Keratinocyte (primary cell): Measurements from ENCODE around the gene CACNA2D1. TPM values are rescaled to one million over a fixed set of nuclear protein-coding genes. Genes with fewer than 3 reads are reported as not detected.

ENCODE experiments used
- DNase-seq: peaks from one replicate; pipeline ENCODE4 v3.0.0-alpha.2; 2011; ENCODE audit warnings: low read depth, missing footprints, low spot score
- FAIRE-seq: peaks from 2 replicates; lab custom pipeline; 2011; peaks lifted over from hg19 to GRCh38; lab: Jason Lieb, UNC
- H2AFZ ChIP-seq: 2 replicates; pipeline ENCODE4 v1.6.0; 2012; ENCODE audit warnings: low read length, control low read depth, inconsistent platforms; ENCODE audit not compliant: control insufficient read depth
- H3K27ac ChIP-seq: 2 replicates; pipeline ENCODE4 v1.5.1; 2011; ENCODE audit warnings: low read length; ENCODE audit not compliant: control insufficient read depth, insufficient read depth
- H3K27me3 ChIP-seq: 3 replicates; pipeline ENCODE4 v1.6.0; 2011; ENCODE audit warnings: low read length; ENCODE audit not compliant: control insufficient read depth, insufficient read depth; ENCODE audit errors: extremely low read depth
- H3K36me3 ChIP-seq, 2 experiments: 2 replicates in 1 of 2; 3 replicates in 1 of 2; pipeline ENCODE4 v1.5.1; 2011; ENCODE audit warnings: low read length in 2 of 2, mild to moderate bottlenecking in 1 of 2; ENCODE audit not compliant: control insufficient read depth in 2 of 2, insufficient read depth in 2 of 2; ENCODE audit errors: extremely low read depth in 1 of 2
- H3K4me1 ChIP-seq: 3 replicates; pipeline ENCODE4 v1.5.1; 2011; ENCODE audit warnings: low read length; ENCODE audit not compliant: control insufficient read depth, insufficient read depth; ENCODE audit errors: extremely low read depth
- H3K4me2 ChIP-seq: 3 replicates; pipeline ENCODE4 v1.6.0; 2011; ENCODE audit warnings: low read depth, low read length; ENCODE audit not compliant: control insufficient read depth, insufficient read depth; ENCODE audit errors: extremely low read depth
- H3K4me3 ChIP-seq, 3 experiments: fragments of 200-600 bp in 1 of 3; sonication (generic) in 1 of 3; 2 replicates in 2 of 3; 3 replicates in 1 of 3; pipeline ENCODE4 v1.5.1; 2011 to 2016; ENCODE audit warnings: low read length in 3 of 3, mild to moderate bottlenecking in 3 of 3, control low read depth in 2 of 3, inconsistent platforms in 1 of 3, low read depth in 1 of 3, mixed read lengths in 1 of 3, mixed run types in 1 of 3, moderate library complexity in 1 of 3; ENCODE audit not compliant: control insufficient read depth in 2 of 3, insufficient read depth in 2 of 3; ENCODE audit errors: extremely low read depth in 1 of 3
- H3K79me2 ChIP-seq: 2 replicates; pipeline ENCODE4 v1.6.0; 2012; ENCODE audit warnings: low read length; ENCODE audit not compliant: control insufficient read depth, insufficient read depth
- H3K9ac ChIP-seq: 3 replicates; pipeline ENCODE4 v1.6.0; 2011; ENCODE audit warnings: low read length; ENCODE audit not compliant: control insufficient read depth, insufficient read depth; ENCODE audit errors: extremely low read depth
- H3K9me1 ChIP-seq: 3 replicates; pipeline ENCODE4 v1.6.0; 2011; ENCODE audit warnings: low read length; ENCODE audit not compliant: control insufficient read depth, insufficient read depth; ENCODE audit errors: extremely low read depth
- H3K9me3 ChIP-seq: 2 replicates; pipeline ENCODE4 v1.5.1; 2012; ENCODE audit warnings: low read depth, low read length; ENCODE audit not compliant: control insufficient read depth
- H4K20me1 ChIP-seq: 3 replicates; pipeline ENCODE4 v1.6.0; 2011; ENCODE audit warnings: low read length; ENCODE audit not compliant: control insufficient read depth, insufficient read depth; ENCODE audit errors: extremely low read depth
- EZH2 ChIP-seq: IDR thresholded peaks from one replicate; pipeline ENCODE4 v1.6.1; 2012; ENCODE audit warnings: inconsistent platforms, mild to moderate bottlenecking, low read length, moderate library complexity
- dilution Hi-C: fragments of 300-500 bp; cut with MboI; formaldehyde crosslinking; loops from one replicate; pipeline ENCODE4 v1.7.0; 2020; ENCODE audit warnings: low sequenced_read_pairs; ENCODE audit not compliant: extremely low pct_ligation_motif_present
- polyA plus RNA-seq, 5 experiments: library from polyadenylated mRNA; depleted of rRNA in 3 of 5; stranded (reverse) in 3 of 5; stranded (forward) in 1 of 5; unstranded in 1 of 5; fragments of >200 nt; gene quantifications; 1 replicate in 1 of 5; 2 replicates in 3 of 5; 3 replicates in 1 of 5; pipeline versions ENCODE4 v1.2.1 to v1.2.3, GENCODE V29; 2011 to 2012; ENCODE audit warnings: missing spikeins in 2 of 5, low read depth in 1 of 5, low replicate concordance in 1 of 5
- TF ChIP-seq, protein P1 (sequence below), 3 experiments: IDR thresholded peaks in 1 of 3; conservative IDR thresholded peaks in 1 of 3; optimal IDR thresholded peaks in 1 of 3; 2 replicates in 2 of 3; 3 replicates in 1 of 3; pipeline versions ENCODE3 to v1.5.1; 2011; ENCODE audit warnings: low read length in 3 of 3, mild to moderate bottlenecking in 3 of 3, moderate library complexity in 2 of 3, control low read depth in 1 of 3, inconsistent platforms in 1 of 3; ENCODE audit not compliant: insufficient read depth in 2 of 3; ENCODE audit errors: extremely low read depth in 1 of 3

Gene CACNA2D1
- polyA plus RNA-seq, 1 donor (not counting 4 experiments of a cell fraction or from before 2014, with no cell fraction given), result 1.8 TPM

- H3K9ac ChIP-seq, result no peak overlapping the region
- H3K4me2 ChIP-seq, result no peak overlapping the region
- dilution Hi-C loops, result no loop called here
- no peaks in the 10 kb centered on the region for H3K4me1 ChIP-seq
- DNase-seq (no peak), FAIRE-seq (no peak)
- TF ChIP-seq, protein P1, sequence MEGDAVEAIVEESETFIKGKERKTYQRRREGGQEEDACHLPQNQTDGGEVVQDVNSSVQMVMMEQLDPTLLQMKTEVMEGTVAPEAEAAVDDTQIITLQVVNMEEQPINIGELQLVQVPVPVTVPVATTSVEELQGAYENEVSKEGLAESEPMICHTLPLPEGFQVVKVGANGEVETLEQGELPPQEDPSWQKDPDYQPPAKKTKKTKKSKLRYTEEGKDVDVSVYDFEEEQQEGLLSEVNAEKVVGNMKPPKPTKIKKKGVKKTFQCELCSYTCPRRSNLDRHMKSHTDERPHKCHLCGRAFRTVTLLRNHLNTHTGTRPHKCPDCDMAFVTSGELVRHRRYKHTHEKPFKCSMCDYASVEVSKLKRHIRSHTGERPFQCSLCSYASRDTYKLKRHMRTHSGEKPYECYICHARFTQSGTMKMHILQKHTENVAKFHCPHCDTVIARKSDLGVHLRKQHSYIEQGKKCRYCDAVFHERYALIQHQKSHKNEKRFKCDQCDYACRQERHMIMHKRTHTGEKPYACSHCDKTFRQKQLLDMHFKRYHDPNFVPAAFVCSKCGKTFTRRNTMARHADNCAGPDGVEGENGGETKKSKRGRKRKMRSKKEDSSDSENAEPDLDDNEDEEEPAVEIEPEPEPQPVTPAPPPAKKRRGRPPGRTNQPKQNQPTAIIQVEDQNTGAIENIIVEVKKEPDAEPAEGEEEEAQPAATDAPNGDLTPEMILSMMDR (optimal IDR thresholded peaks at IDR 0.05 in 1 of 3, IDR thresholded peaks at IDR 0.05 in 1 of 3, conservative IDR thresholded peaks at IDR 0.05 in 1 of 3; ENCODE audit: extremely low read depth in 1 of 3, insufficient read depth in 2 of 3, low read length in 3 of 3), result no peak
- no peak for TF ChIP-seq EZH2
- H3K4me3 ChIP-seq, result no peak overlapping the region
- H3K9me3 ChIP-seq, result no peaks in the 10 kb centered on the region
- H3K36me3 ChIP-seq, result no peaks in the 10 kb centered on the region
- H3K27ac ChIP-seq, result no peak overlapping the region
- H3K27me3 ChIP-seq, result no peaks in the 10 kb centered on the region
- H3K9me1 ChIP-seq, result no peaks in the 10 kb centered on the region
- H4K20me1 ChIP-seq, result no peaks in the 10 kb centered on the region
- H2AFZ ChIP-seq, result no peak overlapping the region
- H3K79me2 ChIP-seq, result no peaks in the 10 kb centered on the region
Observed at GRCh38 chr7:82325416-82325815, 118.2 kb downstream of the CACNA2D1 start.

DNA sequence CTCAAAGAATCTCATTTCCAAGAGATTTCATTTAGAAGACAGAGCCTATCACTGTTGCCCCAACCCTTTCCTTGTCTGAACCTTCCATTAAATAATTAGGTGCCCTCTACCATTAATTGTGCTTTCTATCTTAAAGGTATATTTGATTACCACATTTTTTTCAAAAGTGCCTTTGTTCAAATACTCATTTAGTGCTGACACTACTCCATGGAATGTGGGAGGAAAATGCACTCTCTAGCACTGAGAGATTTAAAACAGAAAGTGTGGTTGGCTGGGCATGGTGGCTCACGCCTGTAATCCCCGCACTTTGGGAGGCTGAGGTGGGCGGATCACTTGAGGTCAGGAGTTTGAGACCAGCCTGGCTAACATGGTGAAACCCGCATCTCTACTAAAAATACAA lies 119.8 kb downstream of the CACNA2D1 start:
- H3K9me1 ChIP-seq, result no peaks in the 10 kb centered on the region
- no peaks in the 10 kb centered on the region for H3K27me3 ChIP-seq
- DNase-seq, result no peak
- H3K27ac ChIP-seq, result no peak overlapping the region
- no peak overlapping the region for H3K4me3 ChIP-seq
- no peaks in the 10 kb centered on the region for H3K4me1 ChIP-seq
- no peak for FAIRE-seq
- H2AFZ ChIP-seq, result no peak overlapping the region
- no peak overlapping the region for H3K9ac ChIP-seq
- H3K36me3 ChIP-seq, result no peaks in the 10 kb centered on the region
- no peaks in the 10 kb centered on the region for H3K9me3 ChIP-seq
- dilution Hi-C loops, result no loop called here
- no peaks in the 10 kb centered on the region for H4K20me1 ChIP-seq
- H3K4me2 ChIP-seq, result no peak overlapping the region
- H3K79me2 ChIP-seq, result no peaks in the 10 kb centered on the region
- TF ChIP-seq, protein P1 (optimal IDR thresholded peaks at IDR 0.05 in 1 of 3, IDR thresholded peaks at IDR 0.05 in 1 of 3, conservative IDR thresholded peaks at IDR 0.05 in 1 of 3; ENCODE audit: extremely low read depth in 1 of 3, insufficient read depth in 2 of 3, low read length in 3 of 3), result no peak
- TF ChIP-seq EZH2, result no peak
